Ascending aorta (tissue), 2 donors: ENCODE measurements around the gene DARS1. TPM values are rescaled to one million over a fixed set of nuclear protein-coding genes. Genes with fewer than 3 reads are reported as not detected.
"Not testable (repeated sequence)": the region's sequence is repeated elsewhere in the genome, so short reads cannot be mapped to it uniquely, and the experiment has no call there.

Experiments used
- DNase-seq, 2 donors: peaks; one replicate each; pipeline ENCODE4 v3.0.0-alpha.2; 2019; ENCODE audit warnings: low spot score in 2 of 2
- H3K27ac ChIP-seq, 2 donors: fragments of 200-600 bp; sonication (generic); one replicate each; pipeline ENCODE4 v1.5.1; 2016 to 2017; ENCODE audit warnings: mild to moderate bottlenecking in 1 of 2
- H3K27me3 ChIP-seq: fragments of 200-600 bp; sonication (generic); one replicate; pipeline ENCODE4 v1.5.1; 2017
- H3K36me3 ChIP-seq, 2 donors: fragments of 200-600 bp; sonication (generic); one replicate each; pipeline ENCODE4 v1.5.1; 2016
- H3K4me1 ChIP-seq, 2 donors: fragments of 200-600 bp; sonication (generic); one replicate each; pipeline ENCODE4 v1.5.1; 2016 to 2017; ENCODE audit warnings: mild to moderate bottlenecking in 1 of 2
- H3K4me3 ChIP-seq, 2 donors: fragments of 200-600 bp; sonication (generic); one replicate each; pipeline ENCODE4 v1.5.1; 2016 to 2017; ENCODE audit warnings: mild to moderate bottlenecking in 1 of 2
- H3K9me3 ChIP-seq, 2 donors: fragments of 200-600 bp; sonication (generic); one replicate each; pipeline ENCODE4 v1.5.1; 2016
- intact Hi-C: fragments of 100-400 bp; cut with DNase I; formaldehyde crosslinking; loops from one replicate; pipeline ENCODE4 v1.15.1; 2023
- total RNA-seq: library from RNA; depleted of rRNA; stranded (reverse); fragments of >200 nt; gene quantifications from one replicate; pipeline ENCODE4 v1.1.0, GENCODE V29; 2016
- TF ChIP-seq, protein P1 (sequence below), 3 experiments: fragments of 200-600 bp in 2 of 3; fragments of 450-650 bp in 1 of 3; sonication (generic) in 2 of 3; IDR thresholded peaks; one replicate each; pipeline ENCODE4 v1.5.1; 2016 to 2019; ENCODE audit warnings: antibody characterized with exemption in 3 of 3, mild to moderate bottlenecking in 1 of 3, moderate library complexity in 1 of 3

Gene DARS1
- total RNA-seq, 1 donor from 2014 or later: 11.6 TPM

DNA sequence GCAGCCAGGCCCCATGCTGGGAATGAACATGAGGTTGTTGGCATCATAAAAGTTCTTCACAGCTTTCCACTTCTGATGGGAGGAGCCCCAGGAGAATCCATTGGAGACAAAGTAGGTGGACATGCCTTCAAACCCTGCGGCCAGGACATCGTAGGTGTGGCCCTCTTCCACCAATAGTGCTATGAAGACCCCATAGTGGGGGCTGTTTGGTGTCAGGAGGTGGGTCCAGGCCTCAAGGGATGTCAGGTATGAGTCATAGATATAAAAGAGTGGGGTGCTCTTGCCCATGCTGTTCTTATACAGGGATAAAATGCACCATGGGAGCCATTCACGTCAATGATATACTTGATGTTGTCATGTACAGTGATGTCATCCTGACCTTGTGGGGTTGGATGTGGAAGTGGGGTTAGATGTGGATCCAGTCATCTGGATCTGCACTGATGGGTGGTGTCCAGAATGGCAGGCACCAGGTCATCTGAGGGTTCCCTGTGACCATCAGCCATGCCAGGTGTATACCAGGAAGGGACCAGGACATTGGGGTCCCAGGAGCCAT lies 87.1 kb downstream of the DARS1 start:
- Histone ChIP-seq H3K4me3 (no peak overlapping the region), H3K27me3 (no peaks in the 10 kb centered on the region), H3K36me3 (peaks cover 0 to 3% of the 10 kb centered on the region in 2 donors), H3K4me1 (no peaks in the 10 kb centered on the region), H3K27ac (no peak overlapping the region), H3K9me3 (no peaks in the 10 kb centered on the region)
- TF ChIP-seq, protein P1, sequence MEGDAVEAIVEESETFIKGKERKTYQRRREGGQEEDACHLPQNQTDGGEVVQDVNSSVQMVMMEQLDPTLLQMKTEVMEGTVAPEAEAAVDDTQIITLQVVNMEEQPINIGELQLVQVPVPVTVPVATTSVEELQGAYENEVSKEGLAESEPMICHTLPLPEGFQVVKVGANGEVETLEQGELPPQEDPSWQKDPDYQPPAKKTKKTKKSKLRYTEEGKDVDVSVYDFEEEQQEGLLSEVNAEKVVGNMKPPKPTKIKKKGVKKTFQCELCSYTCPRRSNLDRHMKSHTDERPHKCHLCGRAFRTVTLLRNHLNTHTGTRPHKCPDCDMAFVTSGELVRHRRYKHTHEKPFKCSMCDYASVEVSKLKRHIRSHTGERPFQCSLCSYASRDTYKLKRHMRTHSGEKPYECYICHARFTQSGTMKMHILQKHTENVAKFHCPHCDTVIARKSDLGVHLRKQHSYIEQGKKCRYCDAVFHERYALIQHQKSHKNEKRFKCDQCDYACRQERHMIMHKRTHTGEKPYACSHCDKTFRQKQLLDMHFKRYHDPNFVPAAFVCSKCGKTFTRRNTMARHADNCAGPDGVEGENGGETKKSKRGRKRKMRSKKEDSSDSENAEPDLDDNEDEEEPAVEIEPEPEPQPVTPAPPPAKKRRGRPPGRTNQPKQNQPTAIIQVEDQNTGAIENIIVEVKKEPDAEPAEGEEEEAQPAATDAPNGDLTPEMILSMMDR (IDR thresholded peaks at IDR 0.05): no peak
- intact Hi-C loops: no loop called here
- no peak for DNase-seq

DNA sequence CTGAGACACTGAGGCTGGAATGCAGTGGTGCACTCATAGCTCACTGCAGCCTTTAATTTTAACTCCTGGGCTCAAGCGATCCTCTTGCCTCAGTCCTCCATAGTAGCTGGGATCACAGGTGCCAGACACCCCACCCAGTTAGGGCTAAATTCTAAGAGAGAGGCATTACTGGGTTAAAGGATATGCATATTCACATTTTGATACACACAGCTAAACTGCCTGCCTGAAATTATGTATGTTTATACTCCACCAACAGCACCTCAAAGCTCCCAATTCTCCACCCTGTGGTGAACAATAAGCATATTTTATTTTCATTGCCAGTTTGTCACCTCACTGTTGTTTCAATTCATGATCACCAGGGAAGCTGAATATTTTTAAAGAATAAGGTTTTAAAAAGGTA lies 90.5 kb downstream of the DARS1 start:
- Histone ChIP-seq H3K9me3 (no peaks in the 10 kb centered on the region), H3K4me3 (no peak overlapping the region), H3K27me3 (no peaks in the 10 kb centered on the region), H3K36me3 (peaks cover 0 to 3% of the 10 kb centered on the region in 2 donors), H3K27ac (no peak overlapping the region), H3K4me1 (no peaks in the 10 kb centered on the region)
- intact Hi-C loops: no loop called here
- no peak for DNase-seq
- TF ChIP-seq, protein P1 (IDR thresholded peaks at IDR 0.05): no peak

DNA sequence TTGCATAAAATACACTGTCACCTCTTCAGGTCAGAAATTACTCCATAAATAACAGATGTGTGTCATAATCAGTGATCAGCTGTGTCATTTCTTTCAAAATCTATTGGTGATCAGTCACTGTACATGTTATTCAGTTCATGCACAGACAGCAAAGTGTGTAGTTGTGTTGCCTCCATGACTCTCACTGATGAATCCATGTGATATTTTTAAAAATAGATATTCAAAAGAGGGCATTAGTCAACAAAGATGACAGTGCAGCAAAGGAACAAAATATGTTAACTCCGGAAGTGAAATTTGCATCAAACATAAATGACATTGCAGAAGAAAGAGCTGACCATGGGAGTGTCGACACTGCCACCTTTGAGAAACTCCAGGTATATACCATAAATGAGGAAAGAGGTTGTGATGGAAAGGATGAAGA lies 92.0 kb downstream of the DARS1 start:
- intact Hi-C loops: no loop called here
- Histone ChIP-seq H3K27me3 (no peaks in the 10 kb centered on the region), H3K4me3 (no peak overlapping the region), H3K4me1 (no peaks in the 10 kb centered on the region), H3K9me3 (no peaks in the 10 kb centered on the region), H3K27ac (no peak overlapping the region), H3K36me3 (peaks cover 0 to under 1% of the 10 kb centered on the region in 2 donors)
- TF ChIP-seq, protein P1 (IDR thresholded peaks at IDR 0.05): no peak
- DNase-seq: no peak

DNA sequence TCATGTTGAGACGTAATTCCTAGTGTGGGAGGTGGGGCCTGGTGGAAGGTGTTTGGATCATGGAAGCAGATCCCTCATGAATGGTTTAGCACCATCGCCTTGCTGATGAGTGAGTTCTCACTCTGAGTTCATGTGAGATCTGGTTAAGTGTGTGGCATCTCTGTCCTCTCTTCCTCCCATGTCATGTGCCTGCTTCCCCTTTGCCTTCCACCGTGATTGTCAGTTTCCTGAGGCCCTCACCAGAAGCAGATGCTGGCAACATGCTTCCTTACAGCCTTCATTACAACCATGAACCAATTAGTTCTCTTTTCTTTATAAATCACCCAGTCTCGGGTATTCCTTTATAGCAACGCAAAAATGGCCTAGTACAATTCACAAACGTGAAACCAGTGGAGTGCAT lies 94.6 kb downstream of the DARS1 start:
- intact Hi-C loops: no loop called here
- H3K27ac ChIP-seq: no peak overlapping the region
- H3K36me3 ChIP-seq: no peaks in the 10 kb centered on the region
- H3K27me3 ChIP-seq: no peaks in the 10 kb centered on the region
- no peaks in the 10 kb centered on the region for H3K4me1 ChIP-seq
- TF ChIP-seq, protein P1 (IDR thresholded peaks at IDR 0.05): no peak
- H3K9me3 ChIP-seq: no peaks in the 10 kb centered on the region
- no peak overlapping the region for H3K4me3 ChIP-seq
- DNase-seq: no peak

DNA sequence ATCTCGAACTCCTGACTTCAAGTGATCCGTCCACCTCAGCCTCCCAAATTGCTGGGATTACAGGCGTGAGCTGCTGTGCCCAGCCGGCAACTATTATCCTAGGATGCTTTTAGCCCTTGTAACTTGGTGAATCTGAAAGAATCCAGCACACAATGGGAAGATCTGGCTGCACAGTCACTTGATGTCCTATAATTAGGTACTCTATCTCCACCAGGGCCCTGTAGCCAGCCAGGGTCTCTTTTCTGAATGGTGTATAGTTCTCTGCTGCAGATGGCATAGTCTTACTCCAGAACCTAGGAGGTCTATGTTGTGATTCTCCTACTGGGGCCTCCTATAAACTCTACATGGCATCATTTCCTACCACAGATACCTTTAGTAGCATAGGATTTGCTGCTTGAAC lies 95.3 kb downstream of the DARS1 start:
- TF ChIP-seq, protein P1 (IDR thresholded peaks at IDR 0.05): no peak
- DNase-seq: no peak
- intact Hi-C loops: no loop called here
- H3K4me3 ChIP-seq: no peak overlapping the region
- no peaks in the 10 kb centered on the region for H3K36me3 ChIP-seq
- no peaks in the 10 kb centered on the region for H3K4me1 ChIP-seq
- H3K27ac ChIP-seq: no peak overlapping the region
- H3K27me3 ChIP-seq: no peaks in the 10 kb centered on the region
- H3K9me3 ChIP-seq: no peaks in the 10 kb centered on the region

DNA sequence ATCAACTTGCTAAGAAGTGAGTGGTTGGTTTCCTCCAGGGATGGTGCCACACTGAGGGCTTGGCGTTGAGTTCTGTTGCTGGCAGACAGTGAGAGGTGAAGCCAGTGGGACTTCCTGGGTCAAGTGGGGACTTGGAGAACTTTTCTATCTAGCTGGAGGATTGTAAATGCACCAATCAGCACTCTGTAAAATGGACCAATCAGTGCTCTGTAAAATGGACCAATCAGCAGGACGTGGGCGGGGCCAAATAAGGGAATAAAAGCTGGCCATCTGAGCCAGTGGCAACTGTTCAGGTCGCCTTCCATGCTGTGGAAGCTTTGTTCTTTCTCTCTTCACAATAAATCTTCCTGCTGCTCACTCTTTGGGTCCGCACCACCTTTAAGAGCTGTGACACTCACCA lies 96.8 kb downstream of the DARS1 start:
- H3K9me3 ChIP-seq, H3K4me1 ChIP-seq, H3K4me3 ChIP-seq, DNase-seq, intact Hi-C loops, H3K36me3 ChIP-seq, H3K27me3 ChIP-seq, H3K27ac ChIP-seq: not testable (repeated sequence)
